HepG2 (cell line): ENCODE results near the gene CKAP5. TPM values are rescaled to one million over a fixed set of nuclear protein-coding genes. Genes with fewer than 3 reads are reported as not detected.

ENCODE experiments used
- ATF1 ChIP-seq: IDR thresholded peaks from 2 replicates; pipeline ENCODE4 v1.6.1; 2016; ENCODE audit warnings: mild to moderate bottlenecking, control low read depth
- ATF7-NPFF ChIP-seq: sonication (generic); formaldehyde crosslinking; IDR thresholded peaks from 2 replicates; pipeline ENCODE4 v1.8.1; 2023; ENCODE audit warnings: mild to moderate bottlenecking, low read depth, missing genetic modification reagents, moderate library complexity
- EP300 ChIP-seq, 3 experiments: sonication (generic) in 1 of 3; formaldehyde crosslinking in 1 of 3; IDR thresholded peaks; 2 replicates each; pipeline versions ENCODE4 v1.5.1 to v1.6.1; 2011 to 2020; ENCODE audit warnings: low read depth in 2 of 3, low read length in 2 of 3, borderline replicate concordance in 1 of 3, improper control_type of control experiment in 1 of 3, mild to moderate bottlenecking in 1 of 3, missing genetic modification reagents in 1 of 3, moderate library complexity in 1 of 3
- GATAD1 ChIP-seq: IDR thresholded peaks from 2 replicates; pipeline ENCODE4 v1.6.1; 2016; ENCODE audit warnings: missing genetic modification reagents, missing compliant biosample characterization
- HIC2 ChIP-seq: sonication (generic); formaldehyde crosslinking; IDR thresholded peaks from 2 replicates; pipeline ENCODE4 v1.9.0; 2022; ENCODE audit warnings: low read depth, missing genetic modification reagents
- HOMEZ ChIP-seq: IDR thresholded peaks from 2 replicates; pipeline ENCODE4 v1.6.1; 2016; ENCODE audit warnings: low read depth
- MED1 ChIP-seq: sonication (generic); formaldehyde crosslinking; IDR thresholded peaks from 2 replicates; pipeline ENCODE4 v1.4.0; 2020; ENCODE audit warnings: missing genetic modification reagents
- NR2F2 ChIP-seq: IDR thresholded peaks from 2 replicates; pipeline ENCODE4 v1.6.1; 2012; ENCODE audit warnings: low read depth, inconsistent platforms, borderline replicate concordance
- NR2F6 ChIP-seq, 2 experiments: IDR thresholded peaks; 2 replicates each; pipeline ENCODE4 v1.6.1; 2016; ENCODE audit warnings: antibody characterized with exemption in 1 of 2, mild to moderate bottlenecking in 1 of 2
- PHF20 ChIP-seq: sonication (generic); formaldehyde crosslinking; IDR thresholded peaks from 2 replicates; pipeline ENCODE4 v1.5.0; 2020; ENCODE audit warnings: mild to moderate bottlenecking, missing genetic modification reagents
- POLR2G ChIP-seq: fragments of 200-400 bp; formaldehyde crosslinking; IDR thresholded peaks from 2 replicates; pipeline ENCODE4 v1.6.1; 2018; ENCODE audit warnings: mild to moderate bottlenecking, low read depth, low read length, moderate library complexity
- TFE3 ChIP-seq: IDR thresholded peaks from 2 replicates; pipeline ENCODE4 v1.6.1; 2016
- ZNF143 ChIP-seq: sonication (generic); formaldehyde crosslinking; IDR thresholded peaks from 2 replicates; pipeline ENCODE4 v1.4.0; 2020; ENCODE audit warnings: missing genetic modification reagents
- ZNF230 ChIP-seq: sonication (generic); formaldehyde crosslinking; IDR thresholded peaks from 2 replicates; pipeline ENCODE4 v1.4.0; 2020; ENCODE audit warnings: mild to moderate bottlenecking, missing genetic modification reagents
- ZNF543 ChIP-seq: sonication (generic); formaldehyde crosslinking; IDR thresholded peaks from 2 replicates; pipeline ENCODE4 v1.4.0; 2020; ENCODE audit warnings: mild to moderate bottlenecking, missing genetic modification reagents
- ZNF614 ChIP-seq: IDR thresholded peaks from 2 replicates; pipeline ENCODE4 v1.6.1; 2018; ENCODE audit warnings: missing biosample characterization, missing genetic modification reagents, inconsistent platforms, borderline replicate concordance
- ZSCAN25 ChIP-seq: sonication (generic); formaldehyde crosslinking; IDR thresholded peaks from 2 replicates; pipeline ENCODE4 v1.8.0; 2022; ENCODE audit warnings: mild to moderate bottlenecking, missing genetic modification reagents
- polyA plus RNA-seq, 8 experiments: library from polyadenylated mRNA; depleted of rRNA in 3 of 8; stranded (reverse) in 7 of 8; unstranded in 1 of 8; fragments of >200 nt; fragmentation: Illumina TruSeq in 4 of 8; extraction: Trizol in 4 of 8; gene quantifications; 2 replicates each; pipeline versions ENCODE4 v1.2.1 to v1.2.3, GENCODE V29; 2011 to 2016; ENCODE audit warnings: low read depth in 4 of 8, missing spikeins in 1 of 8, mixed read lengths in 1 of 8; ENCODE audit not compliant: insufficient read depth in 1 of 8
- total RNA-seq, 5 experiments: library from RNA; depleted of rRNA; stranded (reverse); fragments of >200 nt; fragmentation: Illumina TruSeq; extraction: Trizol; gene quantifications; 2 replicates each; pipeline ENCODE4 v1.2.3, GENCODE V29; 2016; ENCODE audit warnings: low read depth in 1 of 5

Gene CKAP5
- total and polyA plus RNA-seq, 2 of the 13 experiments (the other 11 are each of a cell fraction or from before 2014, with no cell fraction given): 79.2 to 103 TPM

GRCh38 chr11:46695345-46696211, 150.5 kb downstream of the CKAP5 start (continued):
- peak; percentile 43; the same call in 1 of the 2 replicates for TF ChIP-seq PHF20 (CRISPR knock-in tag)
- no peak for TF ChIP-seq ATF1 (CRISPR knock-in tag)
- 0 out of 2 replicates have a peak, but pooled peaks have one; percentile 10 for TF ChIP-seq POLR2G
- peak; percentile 45; the same call in 1 of the 2 replicates for TF ChIP-seq ZNF143 (CRISPR knock-in tag)
- peak; percentile 79 for TF ChIP-seq HIC2 (CRISPR knock-in tag)
- peak; percentile 31; the same call in 1 of the 2 replicates for TF ChIP-seq ZSCAN25 (CRISPR knock-in tag)
- TF ChIP-seq MED1: peak; percentile 91
- TF ChIP-seq GATAD1: 0 out of 2 replicates have a peak, but pooled peaks have one; percentile 39
- TF ChIP-seq HOMEZ (CRISPR knock-in tag): peak; percentile 62; the same call in 1 of the 2 replicates
- TF ChIP-seq ZNF614: peak; percentile 69; the same call in 1 of the 2 replicates
- peak; percentile 88 for TF ChIP-seq TFE3 (CRISPR knock-in tag)
- 0 out of 2 replicates have a peak, but pooled peaks have one; percentile 6 for TF ChIP-seq ZNF230
- TF ChIP-seq ZNF543: no peak
- no peak; the same call in 1 of the 2 replicates for TF ChIP-seq ATF7-NPFF
- peak; percentile 18; the same call in 1 of the 2 replicates for TF ChIP-seq NR2F6 (IDR thresholded peaks at IDR 0.05)
- TF ChIP-seq NR2F6 (CRISPR knock-in tag; IDR thresholded peaks at IDR 0.05): peak; percentile 70
- peak in 1 of 2 experiments; percentile 36; a peak in 2 of 4 replicates for TF ChIP-seq EP300 (IDR thresholded peaks at IDR 0.05; ENCODE audit: low read depth in 2 of 2, low read length in 2 of 2)
- peak; percentile 33; the same call in 1 of the 2 replicates for TF ChIP-seq EP300 (CRISPR knock-in tag; IDR thresholded peaks at IDR 0.05; ENCODE audit: borderline replicate concordance)
- no peak for TF ChIP-seq NR2F2
